ENCODE data around the gene ERRFI1.

GRCh38 chr1:8011923-8012858 lies 13.9 kb downstream of the ERRFI1 start:
- no peak for TF ChIP-seq TAF1 (IDR thresholded peaks at IDR 0.05; ENCODE audit: low read depth)
- no peak for TF ChIP-seq USF1 (IDR thresholded peaks at IDR 0.05)
- no peak for TF ChIP-seq YY1 (IDR thresholded peaks at IDR 0.05; ENCODE audit: low read depth)
- no peak for TF ChIP-seq EP300 (IDR thresholded peaks at IDR 0.05; ENCODE audit: borderline replicate concordance)
- no peak for TF ChIP-seq TEAD4 (IDR thresholded peaks at IDR 0.05)
- no peak for TF ChIP-seq MAX (IDR thresholded peaks at IDR 0.05)
- no peak for TF ChIP-seq CREB1 (IDR thresholded peaks at IDR 0.05; ENCODE audit: low read depth)
- TF ChIP-seq RAD21 (IDR thresholded peaks at IDR 0.05; ENCODE audit: low read depth): no peak

All from Ishikawa (cell line).